MV-4-11 (cell line): ENCODE measurements around the gene GARNL3.

ENCODE experiments used
- DNase-seq: peaks from one replicate; lab custom pipeline; 2025; lab: John Stamatoyannopoulos, UW

Gene GARNL3

GRCh38 chr9:127405344-127406125, 141.0 kb downstream of the GARNL3 start:
- DNase-seq, result no peak

- no peak for DNase-seq
These were observed 142.4 kb downstream of the GARNL3 start for GRCh38 chr9:127406799-127407491.

DNA sequence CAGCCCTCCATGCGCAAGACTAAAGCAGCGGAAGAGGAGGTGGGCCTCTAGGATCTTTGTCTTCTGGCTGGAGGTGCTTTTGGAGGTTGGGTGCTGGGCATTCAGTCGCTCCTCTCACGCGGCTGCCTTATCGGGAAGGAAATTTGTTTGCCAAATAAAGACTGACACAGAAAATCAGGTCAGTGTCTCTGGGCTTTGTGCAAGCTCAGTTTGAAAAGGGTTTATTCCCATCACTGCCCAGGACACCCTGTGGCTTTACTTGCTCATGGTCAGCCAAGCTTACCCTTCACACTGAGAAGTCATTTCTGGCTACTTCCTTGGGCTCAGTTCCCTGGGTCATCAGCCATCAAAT, 142.9 kb downstream of the GARNL3 start:
- no peak for DNase-seq

- DNase-seq, result peak; percentile 63
These were observed 146.5 kb downstream of the GARNL3 start for GRCh38 chr9:127411122-127411521.

DNA sequence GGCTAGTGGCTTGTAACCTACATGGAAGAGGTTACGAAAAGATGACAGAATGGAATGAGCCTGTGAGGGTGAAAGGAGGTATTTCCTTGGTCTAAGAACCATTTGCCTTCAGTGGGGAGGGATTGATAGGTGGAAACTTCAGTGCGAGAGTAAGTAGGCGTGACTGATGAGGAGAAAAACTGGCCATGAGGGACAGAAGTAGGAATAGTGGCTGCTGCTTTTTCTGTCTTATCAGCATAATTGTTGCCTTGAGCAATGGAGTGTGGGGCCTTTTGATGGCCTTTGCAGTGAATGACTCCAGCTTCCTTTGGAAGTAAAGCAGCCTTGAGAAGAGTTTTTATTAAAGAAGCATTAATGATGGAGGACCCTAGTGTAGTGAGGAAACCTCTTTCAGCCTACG, 150.6 kb downstream of the GARNL3 start:
- DNase-seq, result no peak

DNA sequence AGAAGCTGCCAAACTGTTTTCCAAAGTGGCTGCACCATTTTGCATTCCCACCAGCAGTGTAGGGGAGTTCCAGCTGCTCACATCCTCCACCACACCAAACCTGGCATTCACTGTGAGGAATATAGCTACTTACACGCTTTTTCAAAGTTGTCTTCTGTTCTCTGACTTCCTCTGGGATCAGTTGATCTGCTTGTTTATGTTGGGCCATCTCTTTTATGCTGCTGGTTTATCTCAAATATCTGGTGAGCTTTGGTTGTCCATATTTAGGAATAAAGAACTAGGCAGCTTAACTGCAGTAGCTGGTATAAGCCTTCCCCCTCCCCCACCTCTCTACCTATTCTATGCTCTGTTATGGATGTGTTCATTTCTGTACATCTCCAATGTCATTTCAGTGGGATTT, 151.1 kb downstream of the GARNL3 start:
- no peak for DNase-seq

- no peak for DNase-seq
These were observed 152.8 kb downstream of the GARNL3 start for GRCh38 chr9:127417131-127418036.

DNA sequence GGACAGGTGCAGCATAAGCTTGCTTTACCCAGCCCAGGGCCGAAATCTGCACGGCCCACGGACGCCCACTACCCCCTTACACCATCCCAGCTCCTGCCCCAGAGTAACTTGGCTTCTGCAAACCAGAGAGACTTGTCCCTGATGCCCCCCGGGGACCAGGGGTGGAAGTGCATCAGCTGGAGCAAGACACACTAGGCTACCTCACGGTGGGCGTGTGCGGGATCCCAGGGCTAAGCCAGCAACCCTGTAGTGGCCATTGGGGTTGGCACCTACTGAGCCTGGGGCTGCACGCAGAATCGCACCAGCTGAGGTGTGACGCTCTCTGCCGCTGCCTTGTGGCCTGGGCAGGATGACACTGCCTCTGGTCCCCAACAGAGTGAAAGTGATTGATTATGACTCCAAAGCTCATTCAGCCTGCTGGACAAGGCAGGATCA, 153.5 kb downstream of the GARNL3 start:
- peak; percentile 21 for DNase-seq

GRCh38 chr9:127419348-127419747, 154.8 kb downstream of the GARNL3 start:
- DNase-seq, result no peak

GRCh38 chr9:127421057-127421456, 156.5 kb downstream of the GARNL3 start:
- DNase-seq, result no peak

GRCh38 chr9:127422133-127422782, 157.7 kb downstream of the GARNL3 start:
- DNase-seq, result peak; percentile 15

GRCh38 chr9:127422787-127423186, 158.2 kb downstream of the GARNL3 start:
- no peak for DNase-seq

DNA sequence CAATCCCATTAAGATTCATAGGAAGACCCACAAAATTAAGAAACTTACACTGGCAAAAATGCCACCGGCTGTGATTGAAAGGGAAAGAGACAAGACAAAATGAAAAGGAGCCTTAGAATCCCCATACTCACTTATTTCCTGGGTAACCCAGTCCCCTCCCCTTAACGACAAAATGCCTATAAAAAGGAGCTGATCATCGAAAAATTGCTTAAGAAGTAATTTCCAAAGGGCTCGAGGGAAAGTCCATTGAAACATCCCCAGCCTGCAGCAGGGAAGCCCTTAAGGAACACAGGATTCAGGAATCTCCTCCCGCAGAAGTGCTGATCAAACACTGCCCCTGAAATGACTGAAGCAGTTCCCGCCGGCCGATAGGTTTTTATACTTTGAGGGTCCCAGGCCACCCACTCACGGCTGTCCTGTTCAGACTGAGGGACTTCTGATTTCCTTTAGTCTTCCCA, 158.9 kb downstream of the GARNL3 start:
- no peak for DNase-seq

DNA sequence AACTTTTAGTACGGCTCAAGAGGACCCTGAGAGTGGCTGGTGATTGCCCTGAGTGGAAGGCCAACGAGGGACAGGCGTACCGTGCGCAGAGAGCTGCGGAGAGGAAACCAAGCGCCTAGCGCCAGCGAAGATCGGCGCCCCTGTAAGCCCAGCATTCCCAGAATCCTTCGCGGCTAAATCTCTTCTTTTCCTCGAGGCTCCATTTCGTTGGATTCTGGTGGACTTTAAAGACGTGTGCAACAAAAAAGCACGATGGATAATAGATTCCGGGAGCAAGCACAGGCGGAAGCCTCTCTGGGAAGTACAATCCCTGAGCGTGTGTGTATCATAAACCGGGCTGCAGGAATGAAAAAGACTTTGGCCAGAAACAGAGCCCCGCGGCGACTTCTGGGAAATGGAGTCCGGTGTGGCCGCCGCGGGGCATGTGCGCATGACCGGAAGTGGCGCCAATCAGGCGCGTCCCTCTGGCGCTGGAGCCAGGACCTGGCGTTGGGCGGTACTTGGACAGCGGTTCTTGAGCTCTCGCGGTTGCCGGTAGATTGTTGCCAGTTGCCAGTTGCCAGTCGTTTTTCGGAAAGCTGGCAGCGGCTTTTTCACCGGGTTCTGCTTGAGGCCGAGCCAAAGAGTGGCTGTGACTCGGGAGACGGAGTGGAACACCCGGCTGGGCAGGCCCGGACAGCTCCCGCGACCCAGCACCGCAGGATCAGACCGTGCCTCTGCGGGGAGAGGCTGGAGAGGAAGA, 159.5 kb downstream of the GARNL3 start, which contains the start of gene ZNF79:
TSS of gene ZNF79 (plus strand) at position 449 of the 742 bp plus-strand sequence. CDS start 406 bp downstream, outside the sequence.
- DNase-seq, result peak; percentile 85

DNA sequence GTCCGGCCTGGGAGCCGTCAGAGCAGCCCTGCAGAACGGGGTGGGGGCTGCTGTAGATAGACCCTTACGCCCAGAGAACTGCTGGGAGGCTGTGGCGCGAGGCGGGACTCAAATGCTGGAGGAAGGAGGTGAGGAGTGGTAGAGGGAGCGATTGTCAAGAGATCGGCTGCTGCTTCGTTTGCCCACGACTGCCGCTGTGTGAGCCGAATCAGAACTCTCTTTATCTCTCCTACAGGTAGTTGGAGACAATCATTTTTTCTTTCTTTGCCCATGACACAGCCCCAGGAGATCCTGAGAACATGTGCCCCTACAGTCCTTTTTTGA, 160.1 kb downstream of the GARNL3 start:
- DNase-seq, result no peak

DNA sequence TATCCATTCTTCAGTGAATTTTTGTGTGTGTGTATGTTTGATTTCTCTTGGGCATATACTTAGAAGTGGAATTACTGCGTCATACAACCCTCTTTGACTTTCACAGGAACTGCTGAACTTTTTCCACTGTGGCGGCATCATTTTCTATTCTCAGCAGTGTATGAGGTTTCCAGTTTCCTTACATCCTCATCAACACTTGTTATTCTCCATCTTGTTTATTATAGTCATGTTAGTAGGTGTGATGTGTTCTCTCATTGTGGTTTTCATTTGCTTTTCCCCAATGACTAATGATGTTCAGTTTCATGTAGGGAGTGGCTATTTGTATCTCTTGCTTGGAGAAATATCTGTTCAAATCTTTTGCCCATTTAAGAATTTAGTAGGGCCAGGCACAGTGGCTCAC, 162.2 kb downstream of the GARNL3 start:
- DNase-seq, result no peak

DNA sequence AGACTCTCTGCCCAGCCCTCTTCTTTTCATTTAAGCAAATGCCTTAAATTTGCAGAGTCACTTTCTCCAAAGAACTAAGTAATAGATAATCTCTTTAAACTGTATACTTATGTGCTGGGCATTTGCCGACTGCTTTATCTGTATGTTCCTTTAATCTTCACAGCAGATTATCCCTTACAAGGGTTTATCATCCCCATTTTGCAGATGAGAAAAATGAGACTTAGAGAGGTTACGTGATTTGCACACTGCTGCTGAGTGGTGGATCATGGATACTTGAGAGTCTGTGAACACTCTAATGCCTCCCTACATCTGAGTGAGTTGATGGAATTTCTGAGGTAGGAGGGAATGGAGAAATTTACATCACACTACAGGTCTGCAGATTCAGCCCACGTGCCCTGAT, 163.8 kb downstream of the GARNL3 start:
- no peak for DNase-seq

DNA sequence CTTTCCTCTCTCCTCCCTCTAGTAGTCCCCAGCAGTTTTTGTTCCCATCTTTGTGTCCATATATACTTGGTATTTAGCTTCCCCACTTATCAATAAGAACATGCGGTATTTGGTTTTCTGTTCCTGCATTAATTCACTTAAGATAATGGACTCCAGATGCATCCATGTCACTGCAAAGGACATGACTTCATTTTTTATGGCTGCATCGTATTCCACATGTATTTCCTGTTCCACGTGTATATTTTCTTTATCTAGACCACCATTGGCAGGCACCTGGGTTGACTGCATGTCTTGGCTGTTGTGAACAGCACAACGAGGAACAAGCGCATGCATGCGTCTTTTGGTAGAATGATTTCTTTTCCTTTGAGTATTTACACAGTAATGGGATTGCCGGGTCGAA, 165.8 kb downstream of the GARNL3 start:
- DNase-seq, result no peak

GRCh38 chr9:127437497-127438264, 173.1 kb downstream of the GARNL3 start:
- DNase-seq, result no peak

DNA sequence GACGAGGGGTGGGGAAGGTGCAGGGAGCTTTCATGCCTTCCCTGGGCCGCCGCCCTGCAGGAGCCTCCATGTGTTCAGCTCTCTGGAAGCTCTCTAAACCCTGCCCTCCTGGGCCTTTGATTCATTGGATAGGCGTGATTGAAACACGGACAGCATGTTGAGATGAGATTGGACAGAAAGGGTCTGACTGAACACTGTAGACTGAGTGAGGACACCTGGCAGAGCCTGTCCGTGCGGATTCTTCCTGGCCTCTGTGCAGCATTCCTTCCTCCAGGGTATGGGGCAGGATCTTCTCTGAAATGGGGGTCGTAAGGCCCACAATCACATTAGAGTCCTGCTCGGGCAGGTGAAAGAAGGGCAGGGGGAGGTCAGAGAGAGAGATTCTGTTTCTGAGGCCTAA, 173.8 kb downstream of the GARNL3 start:
- DNase-seq, result no peak
